Panc1 (cell line): Measurements from ENCODE around the gene POLE. TPM values are rescaled to one million over a fixed set of nuclear protein-coding genes. Genes with fewer than 3 reads are reported as not detected.

ENCODE experiments used
- ATAC-seq: fragments of 200-7000 bp; cut with Tn5 transposase; 2 replicates; pipeline ENCODE4 v1.9.1; 2020; ENCODE audit warnings: mild to moderate bottlenecking, moderate library complexity
- BruUV-seq: library from RNA; stranded (reverse); fragments of 400-500 nt; replicated peaks from 2 replicates; lab custom pipeline; 2021; lab: Mats Ljungman, UMichigan
- CTCF ChIA-PET: fragments of 300-600 bp; sonication (Branson Sonifier 250); formaldehyde crosslinking; loops from one replicate; lab custom pipeline; 2022; ENCODE audit warnings: antibody characterized with exemption; lab: Charles Lee
- POLR2A ChIA-PET: fragments of 300-600 bp; sonication (Branson Sonifier 250); formaldehyde crosslinking; loops from one replicate; lab custom pipeline; 2022; ENCODE audit warnings: antibody characterized with exemption; lab: Charles Lee
- DNase-seq: peaks from one replicate; pipeline ENCODE4 v3.0.0-alpha.2; 2010; ENCODE audit warnings: low read depth, low spot score
- H3K27ac ChIP-seq: 2 replicates; pipeline ENCODE4 v1.5.1; 2011; ENCODE audit warnings: mild to moderate bottlenecking, low read length, inconsistent platforms
- H3K27me3 ChIP-seq: fragments of 200-500 bp; sonication (Bioruptor generic); 2 replicates; pipeline ENCODE4 v1.6.0; 2014; ENCODE audit warnings: low read length, inconsistent platforms; ENCODE audit not compliant: control insufficient read depth, insufficient read depth
- H3K36me3 ChIP-seq: fragments of 200-500 bp; sonication (Bioruptor generic); 2 replicates; pipeline ENCODE4 v1.5.1; 2014; ENCODE audit warnings: inconsistent platforms, mild to moderate bottlenecking, low read length, moderate library complexity; ENCODE audit not compliant: control insufficient read depth, insufficient read depth
- H3K4me1 ChIP-seq: 2 replicates; pipeline ENCODE4 v1.5.1; 2011; ENCODE audit warnings: inconsistent platforms, mild to moderate bottlenecking, low read length, moderate library complexity; ENCODE audit not compliant: control insufficient read depth, insufficient read depth
- H3K4me3 ChIP-seq, 2 experiments: 2 replicates each; pipeline ENCODE4 v1.5.1; 2011 to 2012; ENCODE audit warnings: low read depth in 2 of 2, low read length in 2 of 2, mild to moderate bottlenecking in 2 of 2, inconsistent platforms in 1 of 2, moderate library complexity in 1 of 2
- H3K9me3 ChIP-seq: fragments of 200-500 bp; sonication (Bioruptor generic); 2 replicates; pipeline ENCODE4 v1.5.1; 2014; ENCODE audit warnings: low read depth, mild to moderate bottlenecking, inconsistent platforms, low read length, moderate library complexity; ENCODE audit not compliant: control insufficient read depth, insufficient read depth
- POLR2AphosphoS5 ChIP-seq: IDR thresholded peaks from 2 replicates; pipeline ENCODE4 v1.6.1; 2012; ENCODE audit warnings: mild to moderate bottlenecking, low read depth, low read length, moderate library complexity
- SIN3A ChIP-seq: IDR thresholded peaks from 2 replicates; pipeline ENCODE4 v1.6.1; 2012; ENCODE audit warnings: low read depth, mild to moderate bottlenecking, low read length, moderate library complexity, borderline replicate concordance; ENCODE audit not compliant: insufficient read depth
- TCF7L2 ChIP-seq: IDR thresholded peaks from 2 replicates; pipeline ENCODE4 v1.6.1; 2011; ENCODE audit warnings: mild to moderate bottlenecking, low read depth, low read length, inconsistent platforms
- in situ Hi-C: cut with HindIII; loops from 2 replicates; pipeline ENCODE4 v1.10.0; 2016; ENCODE audit warnings: low sequenced_read_pairs, low pct_unique_long_range_greater_than_20kb
- intact Hi-C: fragments of 100-400 bp; cut with micrococcal nuclease; formaldehyde crosslinking; loops from one replicate; pipeline ENCODE4 v1.10.0; 2022; ENCODE audit not compliant: unreplicated experiment
- total RNA-seq: library from RNA; stranded (reverse); gene quantifications from one replicate; pipeline ENCODE4 v1.2.1, GENCODE V29; 2021; ENCODE audit not compliant: unreplicated experiment
- TF ChIP-seq, protein P1 (sequence below): fragments of 450-650 bp; IDR thresholded peaks from 2 replicates; pipeline ENCODE4 v1.5.1; 2017; ENCODE audit warnings: mild to moderate bottlenecking
- TF ChIP-seq, protein P2 (sequence below), 2 experiments: IDR thresholded peaks; 2 replicates each; pipeline ENCODE4 v1.6.1; 2011 to 2012; ENCODE audit warnings: low read depth in 2 of 2, control low read depth in 1 of 2, low read length in 1 of 2, mild to moderate bottlenecking in 1 of 2, moderate library complexity in 1 of 2; ENCODE audit not compliant: insufficient read depth in 1 of 2

The POLE gene
- total RNA-seq, 1 experiment from 2014 or later = 112 TPM

DNA sequence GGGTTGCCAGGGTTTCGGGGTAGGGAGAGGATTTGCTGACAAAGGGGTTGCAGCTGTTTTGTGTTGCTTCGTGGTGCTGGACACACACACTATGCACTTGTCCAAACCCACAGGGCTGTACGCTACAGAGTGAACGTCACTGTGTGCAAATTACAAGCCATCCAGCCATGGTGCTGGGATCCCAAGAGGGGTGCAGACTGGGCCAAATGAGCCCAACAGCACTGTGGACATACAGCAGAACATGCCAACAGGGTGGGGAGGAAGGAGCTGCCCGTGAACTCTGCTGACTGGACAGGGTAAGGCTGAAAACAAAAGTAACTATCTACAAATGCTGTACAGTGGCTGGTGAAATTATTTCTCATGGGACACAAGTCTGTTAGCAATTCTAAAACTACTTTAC is 25.2 kb downstream of the POLE start:
- in situ Hi-C loops (no loop called here), intact Hi-C loops (no loop called here)
- TF ChIP-seq POLR2AphosphoS5 (no peak), SIN3A (no peak)
- TF ChIP-seq, protein P1, sequence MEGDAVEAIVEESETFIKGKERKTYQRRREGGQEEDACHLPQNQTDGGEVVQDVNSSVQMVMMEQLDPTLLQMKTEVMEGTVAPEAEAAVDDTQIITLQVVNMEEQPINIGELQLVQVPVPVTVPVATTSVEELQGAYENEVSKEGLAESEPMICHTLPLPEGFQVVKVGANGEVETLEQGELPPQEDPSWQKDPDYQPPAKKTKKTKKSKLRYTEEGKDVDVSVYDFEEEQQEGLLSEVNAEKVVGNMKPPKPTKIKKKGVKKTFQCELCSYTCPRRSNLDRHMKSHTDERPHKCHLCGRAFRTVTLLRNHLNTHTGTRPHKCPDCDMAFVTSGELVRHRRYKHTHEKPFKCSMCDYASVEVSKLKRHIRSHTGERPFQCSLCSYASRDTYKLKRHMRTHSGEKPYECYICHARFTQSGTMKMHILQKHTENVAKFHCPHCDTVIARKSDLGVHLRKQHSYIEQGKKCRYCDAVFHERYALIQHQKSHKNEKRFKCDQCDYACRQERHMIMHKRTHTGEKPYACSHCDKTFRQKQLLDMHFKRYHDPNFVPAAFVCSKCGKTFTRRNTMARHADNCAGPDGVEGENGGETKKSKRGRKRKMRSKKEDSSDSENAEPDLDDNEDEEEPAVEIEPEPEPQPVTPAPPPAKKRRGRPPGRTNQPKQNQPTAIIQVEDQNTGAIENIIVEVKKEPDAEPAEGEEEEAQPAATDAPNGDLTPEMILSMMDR = no peak
- TF ChIP-seq, protein P2, sequence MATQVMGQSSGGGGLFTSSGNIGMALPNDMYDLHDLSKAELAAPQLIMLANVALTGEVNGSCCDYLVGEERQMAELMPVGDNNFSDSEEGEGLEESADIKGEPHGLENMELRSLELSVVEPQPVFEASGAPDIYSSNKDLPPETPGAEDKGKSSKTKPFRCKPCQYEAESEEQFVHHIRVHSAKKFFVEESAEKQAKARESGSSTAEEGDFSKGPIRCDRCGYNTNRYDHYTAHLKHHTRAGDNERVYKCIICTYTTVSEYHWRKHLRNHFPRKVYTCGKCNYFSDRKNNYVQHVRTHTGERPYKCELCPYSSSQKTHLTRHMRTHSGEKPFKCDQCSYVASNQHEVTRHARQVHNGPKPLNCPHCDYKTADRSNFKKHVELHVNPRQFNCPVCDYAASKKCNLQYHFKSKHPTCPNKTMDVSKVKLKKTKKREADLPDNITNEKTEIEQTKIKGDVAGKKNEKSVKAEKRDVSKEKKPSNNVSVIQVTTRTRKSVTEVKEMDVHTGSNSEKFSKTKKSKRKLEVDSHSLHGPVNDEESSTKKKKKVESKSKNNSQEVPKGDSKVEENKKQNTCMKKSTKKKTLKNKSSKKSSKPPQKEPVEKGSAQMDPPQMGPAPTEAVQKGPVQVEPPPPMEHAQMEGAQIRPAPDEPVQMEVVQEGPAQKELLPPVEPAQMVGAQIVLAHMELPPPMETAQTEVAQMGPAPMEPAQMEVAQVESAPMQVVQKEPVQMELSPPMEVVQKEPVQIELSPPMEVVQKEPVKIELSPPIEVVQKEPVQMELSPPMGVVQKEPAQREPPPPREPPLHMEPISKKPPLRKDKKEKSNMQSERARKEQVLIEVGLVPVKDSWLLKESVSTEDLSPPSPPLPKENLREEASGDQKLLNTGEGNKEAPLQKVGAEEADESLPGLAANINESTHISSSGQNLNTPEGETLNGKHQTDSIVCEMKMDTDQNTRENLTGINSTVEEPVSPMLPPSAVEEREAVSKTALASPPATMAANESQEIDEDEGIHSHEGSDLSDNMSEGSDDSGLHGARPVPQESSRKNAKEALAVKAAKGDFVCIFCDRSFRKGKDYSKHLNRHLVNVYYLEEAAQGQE (IDR thresholded peaks at IDR 0.05; ENCODE audit: insufficient read depth in 1 of 2, low read depth in 2 of 2, low read length in 1 of 2) = no peak
- no peaks in the 10 kb centered on the region for H3K9me3 ChIP-seq
- H3K4me3 ChIP-seq = no peak overlapping the region
- CTCF ChIA-PET = no interaction called here
- H3K36me3 ChIP-seq = peaks cover 34% of the 10 kb centered on the region
- no peaks in the 10 kb centered on the region for H3K27me3 ChIP-seq
- no TSS peak for BruUV-seq
- DNase-seq (no peak), ATAC-seq (no peak)
- no peaks in the 10 kb centered on the region for H3K4me1 ChIP-seq
- H3K27ac ChIP-seq = no peak overlapping the region
- POLR2A ChIA-PET = no interaction called here

GRCh38 chr12:132660996-132661395 is 26.1 kb downstream of the POLE start:
- Histone ChIP-seq H3K4me3 (no peak overlapping the region), H3K4me1 (no peaks in the 10 kb centered on the region), H3K27me3 (no peaks in the 10 kb centered on the region), H3K9me3 (no peaks in the 10 kb centered on the region), H3K36me3 (peaks cover 31% of the 10 kb centered on the region), H3K27ac (no peak overlapping the region)
- ATAC-seq (no peak), DNase-seq (no peak)
- no peak for TF ChIP-seq TCF7L2
- no peak for TF ChIP-seq SIN3A
- TF ChIP-seq, protein P1 = no peak
- TF ChIP-seq, protein P2 (IDR thresholded peaks at IDR 0.05; ENCODE audit: insufficient read depth in 1 of 2, low read depth in 2 of 2, low read length in 1 of 2) = no peak
- TF ChIP-seq POLR2AphosphoS5 = no peak
- intact Hi-C loops (no loop called here), in situ Hi-C loops (no loop called here)
- CTCF ChIA-PET = no interaction called here
- no TSS peak for BruUV-seq
- POLR2A ChIA-PET = no interaction called here
